Measurements from ENCODE around the gene PDGFB. TPM values are rescaled to one million over a fixed set of nuclear protein-coding genes. Genes with fewer than 3 reads are reported as not detected.

PDGFB gene
- total RNA-seq, 1 donor from 2014 or later, result 0.44 TPM

- H3K27me3 Mint-ChIP-seq (ENCODE audit: unreplicated experiment), result peaks cover 5% of the 10 kb centered on the region
- TF ChIP-seq CTCF (IDR thresholded peaks at IDR 0.05; ENCODE audit: partially characterized antibody, unreplicated experiment), result no peak
- H3K27ac Mint-ChIP-seq (ENCODE audit: unreplicated experiment), result no peak overlapping the region
- DNase-seq, result no peak
- H3K9me3 Mint-ChIP-seq (ENCODE audit: unreplicated experiment), result no peaks in the 10 kb centered on the region
- H3K4me1 Mint-ChIP-seq (ENCODE audit: low read depth, unreplicated experiment), result no peaks in the 10 kb centered on the region
- H3K4me3 Mint-ChIP-seq (ENCODE audit: unreplicated experiment), result no peak overlapping the region
- no peaks in the 10 kb centered on the region for H3K36me3 Mint-ChIP-seq (ENCODE audit: unreplicated experiment)
Observed at GRCh38 chr22:39254789-39255298, 10.1 kb upstream of the PDGFB start.

DNA sequence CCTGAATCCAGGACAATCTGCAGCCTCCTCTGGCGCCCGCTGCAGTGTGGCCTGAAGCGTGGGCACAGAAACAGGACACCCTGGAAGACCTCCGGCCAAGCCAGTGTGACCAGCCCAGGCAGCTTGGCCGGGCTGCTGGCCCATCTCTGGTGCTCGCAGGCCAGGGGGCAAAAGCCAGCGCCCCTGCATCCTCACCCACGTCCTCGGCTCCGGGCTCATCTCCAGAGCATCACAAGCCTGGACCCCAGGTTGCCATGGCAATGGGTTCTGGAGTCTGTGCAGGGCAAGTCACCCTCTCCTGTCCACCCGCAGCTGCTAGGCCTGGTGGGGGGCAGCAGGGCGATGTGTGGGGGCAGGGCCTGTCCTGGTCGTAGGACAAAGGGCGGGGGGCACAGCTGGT is 9.3 kb upstream of the PDGFB start:
- H3K9me3 Mint-ChIP-seq (ENCODE audit: unreplicated experiment), result no peaks in the 10 kb centered on the region
- no peak for TF ChIP-seq CTCF (IDR thresholded peaks at IDR 0.05; ENCODE audit: partially characterized antibody, unreplicated experiment)
- H3K4me1 Mint-ChIP-seq (ENCODE audit: low read depth, unreplicated experiment), result no peaks in the 10 kb centered on the region
- H3K36me3 Mint-ChIP-seq (ENCODE audit: unreplicated experiment), result no peaks in the 10 kb centered on the region
- no peak overlapping the region for H3K4me3 Mint-ChIP-seq (ENCODE audit: unreplicated experiment)
- H3K27me3 Mint-ChIP-seq (ENCODE audit: unreplicated experiment), result peaks cover 5% of the 10 kb centered on the region
- no peak overlapping the region for H3K27ac Mint-ChIP-seq (ENCODE audit: unreplicated experiment)
- no peak for DNase-seq

DNA sequence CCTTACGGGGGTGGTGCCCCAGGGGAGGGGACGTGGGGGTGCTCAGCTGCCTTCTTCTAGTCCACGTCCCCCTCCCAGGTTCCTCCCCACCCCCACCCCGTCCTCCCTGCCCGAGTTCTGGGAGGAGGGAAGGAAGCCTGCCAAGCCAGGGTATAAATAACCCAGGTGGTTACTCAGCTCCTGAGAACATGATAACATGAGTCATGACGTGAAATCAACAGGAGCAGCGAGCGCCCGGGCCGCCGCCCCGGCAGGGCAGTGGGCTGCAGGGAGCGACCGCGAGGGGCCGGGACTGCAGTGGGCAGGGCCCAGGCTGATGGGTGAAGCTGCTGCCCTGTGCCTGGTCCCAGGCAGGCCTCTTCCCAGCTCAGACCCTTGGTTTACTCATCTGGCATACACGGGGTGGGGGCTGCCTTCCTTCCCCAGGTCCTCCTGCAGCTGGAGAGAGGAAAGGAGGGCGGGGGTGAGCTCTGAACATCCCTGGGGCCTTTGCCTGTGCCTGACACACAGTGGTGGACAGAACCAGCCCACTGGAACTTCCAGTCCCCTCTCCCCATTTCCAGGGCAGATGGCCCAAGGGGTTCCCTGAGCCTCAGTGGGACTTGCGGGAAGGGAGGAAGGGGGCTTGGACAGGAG is 8.8 kb upstream of the PDGFB start:
- no peak for TF ChIP-seq CTCF (IDR thresholded peaks at IDR 0.05; ENCODE audit: partially characterized antibody, unreplicated experiment)
- H3K27ac Mint-ChIP-seq (ENCODE audit: unreplicated experiment), result no peak overlapping the region
- H3K4me3 Mint-ChIP-seq (ENCODE audit: unreplicated experiment), result no peak overlapping the region
- no peaks in the 10 kb centered on the region for H3K4me1 Mint-ChIP-seq (ENCODE audit: low read depth, unreplicated experiment)
- no peaks in the 10 kb centered on the region for H3K36me3 Mint-ChIP-seq (ENCODE audit: unreplicated experiment)
- peaks cover 6% of the 10 kb centered on the region for H3K27me3 Mint-ChIP-seq (ENCODE audit: unreplicated experiment)
- H3K9me3 Mint-ChIP-seq (ENCODE audit: unreplicated experiment), result no peaks in the 10 kb centered on the region
- peak; percentile 40 for DNase-seq

DNA sequence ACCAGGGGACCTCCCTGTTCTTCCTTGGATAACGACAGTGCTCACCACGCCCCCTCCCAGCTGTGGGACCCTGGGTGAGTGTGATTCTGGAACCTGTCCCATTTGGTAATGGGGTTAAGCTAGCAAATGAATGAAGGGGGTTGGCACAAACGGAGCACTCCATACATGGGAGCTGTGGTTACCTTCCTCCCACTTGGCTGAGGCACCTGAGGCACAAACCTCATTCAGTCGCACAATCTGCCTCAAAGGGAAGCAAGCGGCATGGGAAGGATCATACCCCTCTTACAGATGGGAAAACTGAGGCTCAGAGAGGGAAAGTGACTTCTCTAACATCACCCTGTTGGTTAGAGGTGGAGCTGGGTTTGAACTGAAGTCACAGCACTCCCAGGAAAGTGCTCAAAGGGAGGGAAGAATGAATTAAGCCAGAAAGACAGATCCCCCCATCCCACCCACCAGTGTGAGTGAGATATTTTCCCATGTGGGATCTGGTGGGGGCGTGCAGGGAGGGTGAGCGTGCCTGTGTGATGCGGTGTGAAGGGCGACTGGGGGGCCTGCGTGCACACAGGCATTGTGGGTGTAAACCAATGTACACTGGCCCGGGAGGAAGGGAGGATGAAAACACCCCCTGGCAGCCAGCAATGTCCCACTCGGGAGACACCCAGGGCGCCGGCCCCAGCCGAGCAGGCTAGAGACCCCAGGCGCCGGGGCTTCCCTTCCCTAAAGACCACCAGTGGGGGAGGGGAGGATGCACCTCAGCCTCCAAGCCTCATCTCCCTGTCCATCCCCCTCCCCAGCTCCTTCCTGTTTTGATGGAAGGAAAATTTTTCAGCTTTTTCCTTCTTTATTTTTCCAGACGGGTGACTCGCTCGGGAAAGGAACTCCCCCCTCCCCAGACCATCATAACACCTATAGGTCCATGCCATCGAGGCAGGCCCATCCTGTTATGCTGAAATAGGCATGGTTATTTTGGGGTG is 8.0 kb upstream of the PDGFB start:
- no peak overlapping the region for H3K4me3 Mint-ChIP-seq (ENCODE audit: unreplicated experiment)
- H3K9me3 Mint-ChIP-seq (ENCODE audit: unreplicated experiment), result no peaks in the 10 kb centered on the region
- peaks cover 7% of the 10 kb centered on the region for H3K27me3 Mint-ChIP-seq (ENCODE audit: unreplicated experiment)
- no peak overlapping the region for H3K27ac Mint-ChIP-seq (ENCODE audit: unreplicated experiment)
- TF ChIP-seq CTCF (IDR thresholded peaks at IDR 0.05; ENCODE audit: partially characterized antibody, unreplicated experiment), result no peak
- no peaks in the 10 kb centered on the region for H3K36me3 Mint-ChIP-seq (ENCODE audit: unreplicated experiment)
- no peak for DNase-seq
- H3K4me1 Mint-ChIP-seq (ENCODE audit: low read depth, unreplicated experiment), result no peaks in the 10 kb centered on the region

Measured in glutamatergic neuron (in vitro differentiated cells).